ENCODE measurements around the gene TIGD4.
"Not testable (repeated sequence)": the region's sequence is repeated elsewhere in the genome, so short reads cannot be mapped to it uniquely, and the experiment has no call there.

Gene TIGD4

GRCh38 chr4:152780267-152780778, 793 bp upstream of the TIGD4 start:
- DNase-seq (ENCODE audit: low spot score), result no peak

- peak; percentile 21 for DNase-seq (ENCODE audit: low spot score)
Observed at GRCh38 chr4:152778656-152779512, 646 bp downstream of the TIGD4 start.

- DNase-seq (ENCODE audit: low spot score), result no peak
Observed at GRCh38 chr4:152777488-152777887, 2.0 kb downstream of the TIGD4 start.

- no peak for DNase-seq (ENCODE audit: low spot score)
Observed at GRCh38 chr4:152776352-152776751, 3.2 kb downstream of the TIGD4 start.

- no peak for DNase-seq (ENCODE audit: low spot score)
Observed at GRCh38 chr4:152773953-152774352, 5.6 kb downstream of the TIGD4 start.

GRCh38 chr4:152773339-152773738, 6.2 kb downstream of the TIGD4 start:
- no peak for DNase-seq (ENCODE audit: low spot score)

- DNase-seq (ENCODE audit: low spot score), result no peak
Observed at GRCh38 chr4:152771741-152772533, 7.6 kb downstream of the TIGD4 start.

GRCh38 chr4:152765069-152765737, 14.3 kb downstream of the TIGD4 start:
- DNase-seq (ENCODE audit: low spot score), result not testable (repeated sequence)

GRCh38 chr4:152763796-152764195, 15.7 kb downstream of the TIGD4 start:
- DNase-seq (ENCODE audit: low spot score), result no peak

GRCh38 chr4:152748619-152749018, 30.9 kb downstream of the TIGD4 start:
- DNase-seq (ENCODE audit: low spot score), result no peak

GRCh38 chr4:152747444-152747843, 32.1 kb downstream of the TIGD4 start:
- no peak for DNase-seq (ENCODE audit: low spot score)

- no peak for DNase-seq (ENCODE audit: low spot score)
Observed at GRCh38 chr4:152738827-152739226, 40.7 kb downstream of the TIGD4 start.

- DNase-seq (ENCODE audit: low spot score), result no peak
Observed at GRCh38 chr4:152735906-152736305, 43.6 kb downstream of the TIGD4 start.

GRCh38 chr4:152735396-152735859, 44.1 kb downstream of the TIGD4 start:
- peak; percentile 39 for DNase-seq (ENCODE audit: low spot score)

- DNase-seq (ENCODE audit: low spot score), result no peak
Observed at GRCh38 chr4:152734699-152735050, 44.9 kb downstream of the TIGD4 start.

GRCh38 chr4:152734015-152734698, 45.4 kb downstream of the TIGD4 start:
- DNase-seq (ENCODE audit: low spot score), result no peak

GRCh38 chr4:152731997-152732396, 47.5 kb downstream of the TIGD4 start:
- no peak for DNase-seq (ENCODE audit: low spot score)

- DNase-seq (ENCODE audit: low spot score), result no peak
Observed at GRCh38 chr4:152729466-152729865, 50.1 kb downstream of the TIGD4 start.

GRCh38 chr4:152728343-152728742, 51.2 kb downstream of the TIGD4 start:
- no peak for DNase-seq (ENCODE audit: low spot score)

- DNase-seq (ENCODE audit: low spot score), result no peak
Observed at GRCh38 chr4:152727784-152728183, 51.7 kb downstream of the TIGD4 start.

- no peak for DNase-seq (ENCODE audit: low spot score)
Observed at GRCh38 chr4:152724494-152724893, 55.0 kb downstream of the TIGD4 start.

- no peak for DNase-seq (ENCODE audit: low spot score)
Observed at GRCh38 chr4:152723236-152723635, 56.3 kb downstream of the TIGD4 start.
